H1 (cell line): ENCODE results near the gene NEURL1. TPM values are rescaled to one million over a fixed set of nuclear protein-coding genes. Genes with fewer than 3 reads are reported as not detected.

Experiments
- CTCF ChIA-PET: fragments of 300-600 bp; sonication (Branson Sonifier 250); formaldehyde crosslinking; loops from one replicate; lab custom pipeline; 2021; ENCODE audit not compliant: partially characterized antibody; lab: Charles Lee
- POLR2A ChIA-PET: fragments of 300-600 bp; sonication (Branson Sonifier 250); formaldehyde crosslinking; loops from one replicate; lab custom pipeline; 2021; ENCODE audit warnings: inconsistent platforms; ENCODE audit not compliant: partially characterized antibody; lab: Charles Lee
- DNase-seq, 2 experiments: peaks; one replicate each; pipeline versions ENCODE4 v3.0.0 to v3.0.0-alpha.2; 2010 to 2022; ENCODE audit warnings: low spot score in 2 of 2, low read depth in 1 of 2, mixed read lengths in 1 of 2
- FAIRE-seq: peaks from 2 replicates; lab custom pipeline; 2011; peaks lifted over from hg19 to GRCh38; lab: Jason Lieb, UNC
- H2AFZ ChIP-seq: 2 replicates; pipeline ENCODE4 v1.8.1; 2012; ENCODE audit warnings: low read length, inconsistent platforms
- H2AK5ac ChIP-seq: 2 replicates; pipeline ENCODE4 v1.6.1; 2013; ENCODE audit warnings: low read depth, low read length
- H2BK120ac ChIP-seq: replicated peaks from 2 replicates; pipeline ENCODE3; 2013; ENCODE audit warnings: low read depth, low read length, inconsistent platforms
- H2BK12ac ChIP-seq: 2 replicates; pipeline ENCODE4 v1.6.1; 2013; ENCODE audit warnings: low read depth, low read length
- H2BK15ac ChIP-seq: 2 replicates; pipeline ENCODE4 v1.6.1; 2013; ENCODE audit warnings: low read length
- H2BK20ac ChIP-seq: 2 replicates; pipeline ENCODE4 v1.6.1; 2013; ENCODE audit warnings: low read length
- H2BK5ac ChIP-seq: 2 replicates; pipeline ENCODE4 v1.6.1; 2013; ENCODE audit warnings: low read depth, low read length
- H3K14ac ChIP-seq: 2 replicates; pipeline ENCODE4 v1.6.1; 2013; ENCODE audit warnings: inconsistent platforms; ENCODE audit not compliant: insufficient read length
- H3K18ac ChIP-seq: 2 replicates; pipeline ENCODE4 v1.6.1; 2013; ENCODE audit warnings: low read length; ENCODE audit errors: extremely low read depth
- H3K23ac ChIP-seq: 2 replicates; pipeline ENCODE4 v1.6.1; 2013; ENCODE audit warnings: inconsistent platforms; ENCODE audit not compliant: insufficient read length
- H3K23me2 ChIP-seq: 2 replicates; pipeline ENCODE4 v1.6.1; 2013; ENCODE audit warnings: low read depth, low read length
- H3K27ac ChIP-seq: 2 replicates; pipeline ENCODE4 v1.6.1; 2011; ENCODE audit warnings: low read depth, low read length, inconsistent platforms
- H3K27me3 ChIP-seq, 4 experiments: replicated peaks in 1 of 4; 1 replicate in 1 of 4; 2 replicates in 3 of 4; pipeline versions ENCODE4 v1.6.1 to v1.8.1; 2011 to 2013; ENCODE audit warnings: low read length in 3 of 4, mild to moderate bottlenecking in 3 of 4, inconsistent platforms in 2 of 4, mixed read lengths in 2 of 4, moderate library complexity in 1 of 4; ENCODE audit not compliant: control insufficient read depth in 3 of 4, insufficient read depth in 3 of 4; ENCODE audit errors: extremely low read depth in 1 of 4
- H3K36me3 ChIP-seq, 4 experiments: 2 replicates each; pipeline versions ENCODE4 v1.6.1 to v1.8.1; 2011 to 2013; ENCODE audit warnings: mild to moderate bottlenecking in 4 of 4, low read length in 3 of 4, moderate library complexity in 2 of 4, control low read depth in 1 of 4, inconsistent platforms in 1 of 4; ENCODE audit not compliant: insufficient read depth in 4 of 4, control insufficient read depth in 2 of 4
- H3K4ac ChIP-seq: replicated peaks from 2 replicates; pipeline ENCODE3; 2013; ENCODE audit warnings: low read length, low read depth, mixed read lengths, inconsistent platforms; ENCODE audit not compliant: insufficient read length
- H3K4me1 ChIP-seq, 4 experiments: replicated peaks in 1 of 4; 1 replicate in 1 of 4; 2 replicates in 3 of 4; pipeline versions ENCODE4 v1.6.1 to v1.8.1; 2011 to 2013; ENCODE audit warnings: low read length in 3 of 4, inconsistent platforms in 2 of 4, mixed read lengths in 1 of 4; ENCODE audit not compliant: insufficient read depth in 4 of 4, control insufficient read depth in 3 of 4
- H3K4me2 ChIP-seq, 2 experiments: 2 replicates each; pipeline versions ENCODE4 v1.6.1 to v1.8.1; 2011 to 2013; ENCODE audit warnings: low read depth in 2 of 2, low read length in 2 of 2, control low read depth in 1 of 2, inconsistent platforms in 1 of 2, mild to moderate bottlenecking in 1 of 2; ENCODE audit not compliant: insufficient read depth in 1 of 2
- H3K4me3 ChIP-seq, 4 experiments: fragments of 200-600, 300-600 bp in 1 of 4; sonication (generic), shearing (Covaris generic), sonication (Bioruptor Twin) in 1 of 4; 2 replicates each; pipeline versions ENCODE4 v1.5.1 to v1.8.1; 2011 to 2016; ENCODE audit warnings: low read length in 4 of 4, low read depth in 3 of 4, control low read depth in 2 of 4, inconsistent platforms in 2 of 4, mild to moderate bottlenecking in 2 of 4, mixed read lengths in 1 of 4, moderate library complexity in 1 of 4; ENCODE audit not compliant: insufficient read depth in 2 of 4; ENCODE audit errors: extremely low read depth in 1 of 4
- H3K56ac ChIP-seq: replicated peaks from 2 replicates; pipeline ENCODE3; 2013; ENCODE audit warnings: low read depth, mild to moderate bottlenecking, mixed read lengths, low read length, inconsistent platforms; ENCODE audit not compliant: insufficient read length
- H3K79me1 ChIP-seq: 2 replicates; pipeline ENCODE4 v1.6.1; 2013; ENCODE audit warnings: low read depth, low read length, control low read depth
- H3K79me2 ChIP-seq, 2 experiments: 2 replicates each; pipeline versions ENCODE4 v1.6.1 to v1.8.1; 2012 to 2013; ENCODE audit warnings: low read length in 2 of 2, mild to moderate bottlenecking in 2 of 2, inconsistent platforms in 1 of 2; ENCODE audit not compliant: insufficient read depth in 2 of 2, control insufficient read depth in 1 of 2
- H3K9ac ChIP-seq, 4 experiments: replicated peaks in 1 of 4; 1 replicate in 1 of 4; 2 replicates in 3 of 4; pipeline versions ENCODE4 v1.6.1 to v1.8.1; 2011 to 2013; ENCODE audit warnings: low read depth in 3 of 4, low read length in 3 of 4, control low read depth in 2 of 4, mild to moderate bottlenecking in 2 of 4, moderate library complexity in 2 of 4, inconsistent platforms in 1 of 4; ENCODE audit errors: extremely low read depth in 1 of 4
- H3K9me3 ChIP-seq, 2 experiments: 2 replicates each; pipeline versions ENCODE4 v1.6.1 to v1.8.1; 2012 to 2013; ENCODE audit warnings: mild to moderate bottlenecking in 2 of 2, moderate library complexity in 2 of 2, control low read depth in 1 of 2, inconsistent platforms in 1 of 2, low read depth in 1 of 2, low read length in 1 of 2, mixed read lengths in 1 of 2; ENCODE audit not compliant: insufficient read depth in 2 of 2
- H4K20me1 ChIP-seq, 2 experiments: replicated peaks in 1 of 2; 2 replicates each; pipeline versions ENCODE3 to v1.8.1; 2011 to 2013; ENCODE audit warnings: inconsistent platforms in 2 of 2, low read length in 2 of 2, mild to moderate bottlenecking in 1 of 2; ENCODE audit not compliant: insufficient read depth in 2 of 2, control insufficient read depth in 1 of 2
- H4K5ac ChIP-seq: 2 replicates; pipeline ENCODE4 v1.6.1; 2013; ENCODE audit warnings: low read length, low read depth, mixed read lengths, inconsistent platforms; ENCODE audit not compliant: insufficient read length
- H4K8ac ChIP-seq: 2 replicates; pipeline ENCODE4 v1.8.0; 2013; ENCODE audit warnings: mild to moderate bottlenecking, moderate library complexity, low read length, inconsistent platforms; ENCODE audit not compliant: insufficient read depth; ENCODE audit errors: extremely low read depth
- H4K91ac ChIP-seq: replicated peaks from 2 replicates; pipeline ENCODE3; 2013; ENCODE audit warnings: low read length, mixed read lengths, inconsistent platforms; ENCODE audit not compliant: insufficient read length
- BRCA1 ChIP-seq: IDR thresholded peaks from 2 replicates; pipeline ENCODE4 v1.6.1; 2012; ENCODE audit warnings: low read depth, low read length, improper control_type of control experiment
- JUN ChIP-seq: IDR thresholded peaks from 2 replicates; pipeline ENCODE4 v1.6.1; 2011; ENCODE audit warnings: low read depth, mild to moderate bottlenecking, improper control_type of control experiment, low read length
- POU5F1 ChIP-seq: IDR thresholded peaks from 2 replicates; pipeline ENCODE4 v1.6.1; 2011; ENCODE audit warnings: low read depth, mild to moderate bottlenecking, low read length, moderate library complexity
- WGBS, 2 experiments: shearing (Covaris generic) in 1 of 2; methylation state at CpG; one replicate each; pipeline versions ENCODE4 v1.1.6 to v1.1.7; 2013 to 2015; ENCODE audit warnings: low lambda C conversion rate in 2 of 2, mixed read lengths in 2 of 2, inconsistent platforms in 1 of 2, low coverage in 1 of 2, missing lambda C conversion rate in 1 of 2; ENCODE audit not compliant: insufficient replicate concordance in 2 of 2, insufficient coverage in 1 of 2, insufficient read length in 1 of 2; ENCODE audit errors: extremely low coverage in 1 of 2, missing lambda C conversion rate in 1 of 2; 5-methylcytosine and 5-hydroxymethylcytosine counted together
- polyA plus RNA-seq, 7 experiments: library from polyadenylated mRNA; depleted of rRNA in 3 of 7; stranded (reverse) in 5 of 7; unstranded in 2 of 7; fragments of >200 nt in 5 of 7; fragments of 200-250 nt in 2 of 7; gene quantifications; 1 replicate in 5 of 7; 2 replicates in 1 of 7; 4 replicates in 1 of 7; pipeline versions ENCODE4 v1.2.1 to v1.2.3, GENCODE V29; 2011 to 2013; ENCODE audit warnings: missing spikeins in 2 of 7, mixed read lengths in 2 of 7
- total RNA-seq: library from RNA; stranded (reverse); fragmentation: NEBNext Ultra II Directional; extraction: Animal tissue kit (Norgen Biotek cat#: 25700); gene quantifications from 2 replicates; pipeline ENCODE4 v1.2.1, GENCODE V29; 2021
- TF ChIP-seq, protein P1 (sequence below): IDR thresholded peaks from 2 replicates; pipeline ENCODE4 v1.6.1; 2012; ENCODE audit warnings: inconsistent platforms
- TF ChIP-seq, protein P2 (sequence below): IDR thresholded peaks from 2 replicates; pipeline ENCODE4 v1.6.1; 2012; ENCODE audit warnings: low read length, inconsistent platforms

Gene NEURL1
- total and polyA plus RNA-seq, 2 of the 8 experiments (the other 6 are each of a cell fraction or from before 2014, with no cell fraction given), result 0.54 to 0.58 TPM

DNA sequence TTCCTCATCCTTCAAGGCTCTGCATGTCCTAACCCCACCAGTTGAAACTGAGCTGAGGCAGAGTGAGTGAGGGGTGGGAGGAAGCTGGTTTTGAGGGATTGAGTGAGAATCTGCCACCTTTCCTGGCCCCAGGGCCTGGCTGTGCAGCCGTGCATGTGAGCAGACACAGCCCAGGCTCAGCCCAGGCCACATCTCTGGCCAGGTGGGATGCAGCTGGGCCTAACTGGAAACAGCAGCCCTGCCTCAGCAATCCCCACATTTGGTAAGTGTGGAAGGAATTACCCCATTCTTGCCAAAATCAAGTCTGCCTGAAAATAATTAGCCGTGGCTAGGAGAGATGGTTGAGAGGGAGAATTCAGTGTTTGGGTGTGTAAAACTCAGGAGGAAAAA, 116.6 kb downstream of the NEURL1 start:
- no peak overlapping the region for H2AFZ ChIP-seq
- no peak overlapping the region for H3K23ac ChIP-seq
- no peaks in the 10 kb centered on the region; a peak in 1 of 7 replicates for H3K27me3 ChIP-seq
- ChIA-PET POLR2A (interaction anchor here (1.0 to 1.1 kb wide), 2 partner anchors 49 to 55 kb away, joined by 3 read pairs; no protein-coding TSS in a partner anchor), CTCF (interaction anchor here (0.7 to 8.0 kb wide), 10 partner anchors 11 to 246 kb away, joined by 4 to 91 read pairs (median 6); no protein-coding TSS in a partner anchor)
- H3K56ac ChIP-seq, result no peak overlapping the region
- no peaks in the 10 kb centered on the region for H3K23me2 ChIP-seq
- H4K5ac ChIP-seq, result no peak overlapping the region
- TF ChIP-seq, protein P1, sequence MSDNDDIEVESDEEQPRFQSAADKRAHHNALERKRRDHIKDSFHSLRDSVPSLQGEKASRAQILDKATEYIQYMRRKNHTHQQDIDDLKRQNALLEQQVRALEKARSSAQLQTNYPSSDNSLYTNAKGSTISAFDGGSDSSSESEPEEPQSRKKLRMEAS, result no peak
- TF ChIP-seq, protein P2, sequence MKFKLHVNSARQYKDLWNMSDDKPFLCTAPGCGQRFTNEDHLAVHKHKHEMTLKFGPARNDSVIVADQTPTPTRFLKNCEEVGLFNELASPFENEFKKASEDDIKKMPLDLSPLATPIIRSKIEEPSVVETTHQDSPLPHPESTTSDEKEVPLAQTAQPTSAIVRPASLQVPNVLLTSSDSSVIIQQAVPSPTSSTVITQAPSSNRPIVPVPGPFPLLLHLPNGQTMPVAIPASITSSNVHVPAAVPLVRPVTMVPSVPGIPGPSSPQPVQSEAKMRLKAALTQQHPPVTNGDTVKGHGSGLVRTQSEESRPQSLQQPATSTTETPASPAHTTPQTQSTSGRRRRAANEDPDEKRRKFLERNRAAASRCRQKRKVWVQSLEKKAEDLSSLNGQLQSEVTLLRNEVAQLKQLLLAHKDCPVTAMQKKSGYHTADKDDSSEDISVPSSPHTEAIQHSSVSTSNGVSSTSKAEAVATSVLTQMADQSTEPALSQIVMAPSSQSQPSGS, result no peak
- TF ChIP-seq JUN (no peak), BRCA1 (no peak), POU5F1 (no peak)
- DNase-seq, result no peak
- no peak overlapping the region for H3K4me2 ChIP-seq
- H2BK5ac ChIP-seq, result no peak overlapping the region
- FAIRE-seq, result no peak
- no peak overlapping the region for H2BK20ac ChIP-seq
- no peak overlapping the region for H3K4ac ChIP-seq
- H2BK15ac ChIP-seq, result no peak overlapping the region
- H3K4me3 ChIP-seq, result no peak overlapping the region
- H3K27ac ChIP-seq, result no peak overlapping the region
- no peak overlapping the region for H3K9ac ChIP-seq
- no peak overlapping the region for H4K91ac ChIP-seq
- no peak overlapping the region for H2BK12ac ChIP-seq
- WGBS, 2 experiments, result 76% methylated on average over 2 of the region's 2 CpGs; no CpG with 5 or more reads in 1 of the 2 experiments
- H3K4me1 ChIP-seq, result no peaks in the 10 kb centered on the region
- H4K8ac ChIP-seq, result no peak overlapping the region
- H3K79me2 ChIP-seq, result no peaks in the 10 kb centered on the region
- no peaks in the 10 kb centered on the region for H3K79me1 ChIP-seq
- peaks cover 0 to 7% of the 10 kb centered on the region in 2 experiments; a peak in 1 of 4 replicates for H3K9me3 ChIP-seq
- no peak overlapping the region for H3K14ac ChIP-seq
- H2BK120ac ChIP-seq, result no peak overlapping the region
- no peak overlapping the region for H2AK5ac ChIP-seq
- H4K20me1 ChIP-seq, result no peaks in the 10 kb centered on the region
- no peak overlapping the region for H3K18ac ChIP-seq
- H3K36me3 ChIP-seq, result no peaks in the 10 kb centered on the region; a peak in 1 of 8 replicates
